T follicular helper cell (primary cell): ENCODE measurements around the gene KLF6.

Experiments
- DNase-seq: peaks from one replicate; pipeline ENCODE4 v3.0.0-alpha.2; 2020; ENCODE audit warnings: low read depth

KLF6 gene

DNA sequence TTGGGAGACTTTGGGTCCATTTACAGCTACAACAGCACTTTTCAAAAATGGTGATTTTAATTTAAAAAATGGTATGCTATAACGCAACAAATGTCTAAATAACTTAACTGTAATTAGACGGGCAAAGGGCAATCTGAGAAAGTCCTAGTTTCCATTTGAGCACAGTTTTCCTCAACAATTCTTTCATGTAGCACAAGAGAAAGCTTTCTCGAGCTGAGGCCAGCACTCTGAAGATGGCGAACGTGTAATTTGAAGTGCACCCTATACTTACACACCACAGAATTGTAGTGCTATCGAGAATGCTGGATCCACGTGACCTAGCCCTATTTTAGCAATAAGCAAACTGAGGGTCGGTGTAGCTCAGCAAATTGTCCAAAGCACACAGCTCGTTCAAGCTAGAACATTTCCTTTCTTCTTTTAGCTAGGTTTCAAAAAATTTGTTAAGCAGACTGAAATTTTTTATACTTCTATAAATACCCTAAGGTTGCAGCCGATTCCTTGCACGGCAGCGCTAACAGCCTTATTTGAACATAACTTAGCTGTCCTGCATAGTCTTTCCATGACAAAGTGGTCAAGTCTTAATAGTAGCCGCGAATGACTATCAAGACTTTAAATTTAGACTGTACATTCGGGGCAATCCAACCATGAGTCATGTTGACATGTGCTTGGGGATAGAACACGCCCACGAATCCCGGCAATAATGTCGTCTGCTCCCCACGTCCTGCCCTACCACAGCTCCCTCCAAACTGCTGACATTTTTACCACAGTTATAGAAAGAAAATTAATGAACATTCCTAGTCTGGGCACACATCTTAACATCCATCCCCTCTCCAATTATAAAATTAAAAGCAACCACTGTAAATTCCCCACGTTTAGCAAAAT, 10.0 kb downstream of the KLF6 start:
- no peak for DNase-seq

DNA sequence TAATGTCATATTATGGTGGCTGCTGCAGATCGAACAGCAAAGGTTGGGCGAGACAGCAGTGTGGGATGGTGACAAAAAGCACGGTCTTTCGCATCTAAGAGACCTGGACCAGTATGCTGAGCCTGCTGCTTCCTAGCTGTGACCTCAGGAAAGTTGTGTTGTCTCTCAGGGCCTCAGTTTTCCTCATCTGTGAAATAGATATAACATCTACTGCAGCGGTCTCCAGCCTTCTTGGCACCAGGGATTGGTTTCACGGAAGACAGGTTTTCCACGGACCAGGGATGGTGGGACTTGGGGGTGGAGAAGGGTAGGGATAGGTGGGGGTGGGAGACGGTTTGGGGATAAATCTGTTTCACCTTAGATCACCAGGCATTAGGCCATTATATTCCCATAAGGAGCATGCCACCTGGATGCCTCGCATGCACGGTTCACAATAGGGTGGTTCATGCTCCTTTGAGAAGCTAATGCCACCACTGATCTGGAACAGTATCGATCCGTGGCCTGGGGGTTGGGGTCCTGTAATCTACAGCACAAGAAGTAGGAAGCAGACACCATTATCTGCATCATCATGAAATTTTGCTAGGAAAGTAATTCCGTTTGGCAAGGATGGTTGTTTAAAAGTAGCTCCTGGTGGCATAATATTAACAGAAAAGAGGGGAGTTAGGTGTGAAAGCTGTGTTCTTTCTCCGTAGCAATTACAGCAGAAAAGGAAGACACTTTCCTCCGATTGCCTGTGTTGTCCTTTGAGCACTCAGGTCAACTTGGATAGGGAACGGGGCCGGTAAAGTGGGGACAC, 10.8 kb downstream of the KLF6 start:
- no peak for DNase-seq

DNA sequence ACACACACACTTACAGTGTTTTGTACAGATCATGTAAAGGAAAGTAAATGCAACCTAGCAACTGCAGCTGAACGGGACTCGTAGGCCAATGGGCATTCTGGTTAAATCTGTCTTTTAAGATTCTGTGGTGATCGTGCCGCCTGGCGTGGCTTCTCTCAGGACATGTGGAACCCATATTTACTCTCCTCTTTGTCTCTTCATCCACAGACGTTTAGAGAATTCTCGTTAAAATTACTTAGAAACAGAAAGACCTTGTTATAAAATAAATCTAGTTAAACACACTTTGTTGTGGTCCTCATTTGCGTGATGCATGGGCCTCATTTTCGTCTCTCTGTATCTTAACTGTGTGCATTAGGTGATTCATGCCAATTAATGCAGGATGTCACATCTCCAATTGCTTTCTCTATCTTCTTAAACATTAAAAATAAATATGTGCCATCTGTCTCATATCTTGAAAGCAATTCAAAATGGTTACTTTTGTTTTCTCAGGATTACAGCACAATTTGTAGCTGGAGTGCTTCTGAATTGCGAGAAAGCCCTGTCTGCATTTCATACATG, 11.5 kb downstream of the KLF6 start:
- no peak for DNase-seq

DNA sequence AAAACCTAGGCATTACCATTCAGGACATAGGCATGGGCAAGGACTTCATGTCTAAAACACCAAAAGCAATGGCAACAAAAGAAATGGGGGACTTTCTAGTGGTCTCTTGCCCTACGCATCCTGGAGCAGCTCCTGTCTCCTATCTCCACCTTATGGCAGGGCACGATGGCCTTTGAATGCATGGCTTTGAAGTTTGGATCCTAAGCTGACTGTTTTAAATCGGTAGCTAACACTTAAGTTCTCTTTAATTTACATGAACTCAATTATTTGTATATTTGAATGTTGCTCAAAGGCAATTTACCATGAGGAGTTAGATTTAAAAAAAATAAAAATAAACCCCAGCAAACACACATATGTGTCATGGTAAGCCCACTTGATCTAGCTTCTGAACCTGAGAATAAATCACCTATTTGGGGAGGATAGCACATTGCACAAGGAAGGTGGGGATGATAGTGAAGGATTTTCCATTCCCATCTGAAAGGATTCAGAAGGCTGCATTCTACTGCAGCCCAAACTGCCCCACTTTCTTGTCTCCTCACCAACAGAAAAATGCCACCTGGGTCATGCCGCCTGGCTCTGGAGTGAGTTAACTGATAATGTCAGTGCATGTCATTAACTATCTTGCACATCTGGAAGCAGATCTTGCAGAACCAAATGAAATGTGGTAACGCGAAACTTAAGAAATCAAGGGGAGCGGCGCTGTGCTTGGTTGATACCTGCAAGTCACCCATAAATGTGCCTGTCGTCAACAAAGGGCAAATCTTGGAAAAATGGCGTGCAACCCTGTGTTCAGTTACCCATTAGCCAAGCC, 12.4 kb downstream of the KLF6 start:
- no peak for DNase-seq

DNA sequence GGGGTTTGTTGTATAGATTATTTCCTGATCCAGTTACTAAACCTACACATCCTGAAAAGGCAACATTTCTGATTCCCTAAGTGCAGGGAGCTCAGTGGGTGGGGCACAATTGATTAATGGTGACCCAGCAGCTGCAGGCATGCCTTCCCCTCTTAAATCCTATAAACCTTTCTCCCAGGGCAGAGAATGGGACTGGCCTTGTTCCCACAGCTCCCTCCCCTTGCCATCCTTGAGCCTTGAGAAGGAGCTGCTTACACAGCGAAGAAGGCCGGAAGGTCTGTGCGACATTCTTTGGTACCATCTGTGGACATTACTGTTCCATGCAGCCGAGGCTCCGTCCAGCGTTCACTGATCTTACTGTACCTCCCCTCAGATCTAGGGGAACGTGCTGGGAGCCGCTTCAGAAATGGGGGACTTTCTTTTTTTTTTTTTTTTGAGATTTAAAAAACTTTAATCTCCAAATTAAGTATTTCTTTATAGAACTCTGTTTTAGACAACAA, 14.3 kb downstream of the KLF6 start:
- DNase-seq: no peak

DNA sequence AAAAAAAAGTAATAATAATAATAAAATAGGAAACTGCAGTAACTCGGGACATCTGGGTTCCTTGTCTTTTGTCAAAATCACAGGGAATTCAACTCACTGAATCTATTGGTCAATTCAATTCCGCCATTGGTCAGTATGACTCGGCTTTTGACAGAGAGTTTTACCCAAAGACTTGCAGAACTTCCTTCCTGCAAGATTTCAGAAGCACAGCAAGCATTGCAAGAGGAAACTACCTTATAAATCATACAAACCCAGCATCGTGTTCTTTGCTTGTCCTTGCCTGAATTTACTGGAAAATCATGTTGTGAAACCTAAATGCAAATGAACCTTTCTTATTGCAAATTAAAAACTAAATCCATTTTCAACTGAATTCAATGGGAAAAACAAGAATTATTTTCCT, 15.5 kb downstream of the KLF6 start:
- no peak for DNase-seq

DNA sequence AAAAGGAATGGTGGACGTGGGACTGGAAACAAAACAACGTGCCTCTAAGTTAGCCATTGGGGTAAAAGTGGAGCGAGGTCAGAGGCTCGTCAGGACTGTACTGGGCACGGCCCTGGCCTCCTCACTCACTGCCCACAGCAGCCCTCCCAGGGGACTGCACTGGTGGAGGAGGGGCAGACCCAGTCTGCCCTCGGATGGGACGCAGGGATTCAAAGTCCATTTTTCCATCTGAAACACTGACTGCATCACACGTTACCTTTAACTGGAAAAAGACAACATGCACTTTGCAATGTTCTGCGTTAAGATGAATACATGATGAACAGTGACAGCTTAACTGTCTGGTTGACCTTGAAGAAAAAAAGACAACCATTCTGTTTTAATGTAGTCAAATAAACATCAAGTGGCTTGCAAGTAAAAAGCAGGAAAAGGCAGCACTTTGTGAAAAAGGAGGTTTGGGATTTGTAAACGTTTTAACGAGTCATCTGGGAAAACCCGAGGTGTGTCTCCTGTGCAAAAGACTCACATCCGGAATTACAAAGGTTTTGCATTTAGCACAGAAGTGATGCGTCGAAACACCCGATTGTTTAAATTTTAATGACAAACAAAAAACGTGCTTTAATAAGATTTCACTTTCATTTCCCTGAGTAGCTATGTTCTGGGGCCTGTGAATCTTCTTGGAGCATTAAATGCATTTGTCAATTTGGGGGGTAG, 18.8 kb downstream of the KLF6 start:
- no peak for DNase-seq

DNA sequence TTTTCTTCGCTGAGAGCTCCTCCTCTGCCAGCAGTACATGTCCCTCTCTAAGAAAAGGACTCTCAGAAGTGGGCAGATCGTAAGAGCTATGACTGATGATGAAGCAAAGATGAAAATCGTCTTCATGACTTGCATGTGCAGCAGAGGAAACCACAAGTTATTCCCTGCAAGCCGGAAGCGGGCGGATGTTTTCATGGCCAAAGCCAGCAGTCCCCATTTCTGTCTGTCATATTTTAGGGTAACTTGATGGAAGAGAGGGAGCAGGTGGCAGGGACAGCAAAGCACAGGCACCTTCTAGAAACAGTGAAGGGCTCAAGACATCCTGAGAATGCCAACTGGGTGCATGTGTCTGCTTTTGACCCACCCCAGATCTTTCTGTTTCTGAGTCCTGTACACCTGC, 19.9 kb downstream of the KLF6 start:
- DNase-seq: no peak

DNA sequence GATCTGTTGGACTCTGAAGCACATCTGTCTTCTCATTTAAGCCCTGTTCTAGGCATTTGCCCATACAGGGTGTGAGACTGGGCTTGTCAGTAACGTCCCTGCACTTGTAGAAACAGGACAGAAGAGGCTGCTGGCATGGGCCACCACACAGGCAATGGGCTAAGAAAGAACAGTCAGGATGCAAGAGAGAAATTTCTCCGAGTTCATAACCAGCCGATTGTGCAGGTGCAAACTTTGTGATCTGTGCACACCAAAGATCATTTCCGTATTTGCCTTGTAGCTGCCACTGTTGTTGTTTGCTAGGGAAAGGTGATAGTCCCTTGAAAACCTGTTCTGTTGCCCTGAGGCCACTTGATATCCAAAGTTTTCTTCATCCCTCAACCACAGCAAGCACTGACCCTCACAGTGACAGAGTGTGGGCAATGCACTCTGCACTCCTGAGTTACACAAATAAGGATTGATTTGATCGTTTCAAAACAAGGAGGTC, 20.3 kb downstream of the KLF6 start:
- no peak for DNase-seq

DNA sequence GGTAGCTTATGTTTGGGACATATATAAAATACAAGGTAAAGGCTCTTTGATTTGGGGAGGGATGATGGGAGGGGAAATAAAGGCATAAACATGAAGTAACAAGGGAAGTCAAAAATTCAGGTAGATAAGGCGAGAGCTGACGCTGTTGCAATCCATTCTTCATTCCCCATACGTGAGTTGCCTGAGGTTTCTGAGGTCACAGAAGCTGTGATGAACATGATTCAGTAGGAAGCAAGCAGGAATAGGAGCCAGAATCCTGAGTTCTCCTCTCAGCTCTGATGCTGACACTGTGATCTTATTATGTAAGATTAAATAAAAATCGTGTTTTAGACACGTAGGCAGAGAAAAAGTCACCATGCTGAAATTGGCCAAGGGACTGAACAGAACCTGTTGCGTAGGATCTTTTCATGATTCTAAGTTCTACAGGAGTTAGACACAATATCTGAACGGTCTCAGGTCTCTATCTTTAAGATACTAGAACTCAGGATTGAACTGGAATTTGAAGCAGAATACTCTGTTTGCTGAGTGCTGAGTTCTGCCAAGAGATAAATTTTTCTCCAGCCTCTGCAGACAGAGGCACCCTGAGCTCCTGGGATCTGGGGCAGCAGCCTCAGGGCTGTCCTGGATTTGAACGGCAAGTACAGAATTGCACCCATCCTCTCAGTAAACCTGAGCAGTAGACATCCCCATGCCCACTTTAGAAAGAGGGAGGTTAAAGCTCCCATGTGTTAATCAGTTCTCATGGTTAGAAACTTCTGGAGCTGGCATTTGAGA, 21.0 kb downstream of the KLF6 start:
- no peak for DNase-seq

DNA sequence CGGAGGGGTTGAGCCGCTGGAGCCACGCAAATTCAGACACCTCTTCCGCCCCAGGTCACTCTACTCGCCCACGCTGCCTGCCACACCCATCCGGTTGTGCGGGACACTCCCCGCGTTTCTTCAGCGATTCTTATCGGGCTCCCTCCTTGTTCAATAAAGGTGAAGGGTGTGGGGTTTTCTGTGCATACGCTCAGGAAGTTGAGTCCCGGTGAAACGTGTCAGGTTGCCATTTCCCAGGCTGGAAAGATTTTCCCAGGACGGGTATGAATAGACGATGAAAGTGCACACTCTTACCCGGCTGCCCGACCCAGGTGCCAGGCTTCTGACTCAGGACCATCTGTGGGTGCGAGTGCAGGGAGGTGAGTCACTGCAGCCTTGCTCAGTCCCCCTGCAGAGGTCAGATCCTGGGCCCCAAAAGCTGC, 22.0 kb downstream of the KLF6 start:
- DNase-seq: no peak

DNA sequence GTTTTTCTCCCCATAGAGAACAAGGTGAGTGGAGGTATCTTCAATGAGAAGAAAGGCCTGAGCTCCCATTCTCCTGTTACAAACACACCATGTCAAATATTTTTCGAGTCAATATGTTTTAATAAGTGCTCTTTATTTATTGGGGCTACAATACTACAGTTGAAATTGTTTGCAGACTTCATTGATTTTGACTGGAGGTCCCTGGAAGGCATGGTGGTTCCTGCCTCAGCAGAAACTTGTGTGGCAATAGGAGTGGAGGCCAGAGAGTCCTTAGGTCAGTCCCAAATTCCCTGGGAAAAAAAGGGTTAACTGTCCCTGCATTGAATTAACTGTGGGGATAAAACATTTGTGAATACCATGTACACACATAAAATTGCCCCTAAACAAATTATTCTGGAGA, 22.7 kb downstream of the KLF6 start:
- DNase-seq: no peak

DNA sequence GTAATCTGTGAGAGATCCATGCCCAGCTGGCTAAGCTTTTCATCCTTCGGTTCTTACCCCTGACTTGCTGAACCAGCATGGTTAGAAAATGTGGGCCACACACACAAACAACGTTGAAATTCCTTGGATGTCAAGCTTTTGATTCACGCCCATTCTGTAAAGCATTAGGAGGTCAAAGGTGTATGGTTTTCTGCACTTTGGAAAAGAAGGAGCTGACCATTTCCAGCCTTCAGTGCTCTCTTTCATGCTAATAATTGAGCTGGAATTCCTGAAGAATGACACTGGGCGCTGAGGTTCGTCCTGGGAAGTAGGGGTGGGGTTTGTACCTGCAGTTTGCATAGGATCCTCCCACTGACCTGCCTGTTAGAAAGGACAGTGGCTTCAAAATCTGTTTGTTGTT, 23.1 kb downstream of the KLF6 start:
- DNase-seq: no peak

DNA sequence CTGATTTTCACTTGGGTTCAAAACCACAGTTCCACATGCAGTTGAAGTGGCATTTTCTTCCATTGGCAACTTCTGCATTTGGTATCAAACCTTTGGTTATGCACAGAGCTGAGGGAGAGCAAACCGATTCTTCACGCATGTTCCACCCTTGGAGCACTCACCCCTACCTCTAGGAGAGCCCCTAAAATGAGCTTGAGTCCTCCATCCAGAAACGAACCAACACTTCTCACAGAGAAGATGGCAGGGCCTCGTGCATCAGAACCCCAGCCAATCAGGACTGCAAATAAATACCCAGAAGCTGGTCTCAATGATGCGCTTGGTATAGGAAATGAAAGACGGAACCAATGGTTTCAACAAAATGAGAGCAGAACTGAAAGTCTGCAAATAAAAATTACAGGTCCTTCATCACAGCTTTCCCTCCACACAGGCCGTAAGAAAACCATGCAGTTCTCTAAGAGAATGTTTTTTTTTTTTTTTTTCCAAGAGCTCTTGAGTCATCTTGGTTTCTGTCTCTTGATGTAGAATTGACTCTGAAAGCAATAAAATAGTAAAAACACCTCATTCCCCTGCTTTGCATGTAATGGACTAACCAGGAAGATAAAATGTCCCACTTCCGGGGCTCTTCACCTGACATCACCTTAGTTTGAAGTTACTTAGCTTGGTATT, 23.9 kb downstream of the KLF6 start:
- no peak for DNase-seq

DNA sequence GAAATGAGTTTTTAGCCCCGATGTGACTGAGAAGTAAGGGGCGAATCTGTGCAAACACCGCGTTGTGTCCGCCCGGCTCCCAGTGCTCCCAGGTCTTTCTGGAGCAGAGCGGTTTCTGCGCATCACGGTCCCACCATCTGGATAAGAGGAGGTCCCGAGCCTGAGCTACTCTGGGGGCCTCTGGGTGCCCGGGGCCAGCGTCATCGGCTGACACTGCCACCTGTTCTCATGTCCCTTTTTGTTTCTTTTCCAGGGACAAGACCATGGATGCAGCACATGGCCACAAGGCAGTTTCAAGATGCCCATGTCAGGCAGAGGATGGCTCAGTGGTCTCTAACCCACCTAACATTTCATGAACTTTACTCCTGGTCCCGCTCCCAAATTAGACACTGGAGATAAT, 24.9 kb downstream of the KLF6 start:
- DNase-seq: no peak

DNA sequence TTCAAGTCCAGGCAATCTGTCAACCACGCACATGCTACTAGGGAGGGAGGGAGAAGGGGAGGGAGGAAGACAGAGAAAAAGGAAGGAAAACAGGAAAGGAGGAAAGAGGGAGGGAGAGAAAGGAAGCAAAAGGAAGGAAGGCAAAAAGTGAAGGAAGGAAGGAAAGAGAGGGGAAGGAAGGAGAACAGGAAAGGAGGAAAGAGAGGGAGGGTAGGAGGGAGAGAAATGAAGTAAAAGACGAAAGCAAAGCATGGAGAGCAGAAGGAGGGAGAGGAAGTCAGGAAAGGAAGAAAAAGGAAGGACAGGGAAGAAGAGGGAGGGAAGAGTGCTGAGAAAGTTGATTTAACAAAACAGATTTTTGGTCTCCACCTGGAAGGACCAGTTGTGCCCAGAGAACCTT, 25.6 kb downstream of the KLF6 start:
- no peak for DNase-seq

DNA sequence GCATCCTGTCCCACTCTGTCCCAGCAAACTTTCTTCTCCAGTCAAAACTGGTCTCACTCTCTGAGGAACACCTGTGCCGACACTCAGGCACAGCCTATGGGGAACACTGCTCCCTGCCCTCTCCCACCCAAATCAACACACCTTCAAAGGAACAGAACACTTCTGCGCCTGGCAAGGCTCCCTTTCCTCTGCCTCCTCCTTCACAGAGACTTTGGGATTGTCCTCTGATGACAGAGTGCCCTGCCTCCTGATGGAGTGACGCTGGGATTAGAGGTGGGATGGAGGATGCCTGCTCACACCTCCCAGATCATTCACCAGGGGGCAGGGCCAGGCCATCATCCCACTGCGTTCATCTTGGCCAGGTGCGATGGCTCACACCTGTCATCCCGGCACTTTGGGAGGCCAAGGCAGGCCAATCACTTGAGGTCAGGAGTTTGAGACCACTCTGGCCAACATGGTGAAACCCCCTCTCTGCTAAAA, 26.5 kb downstream of the KLF6 start:
- no peak for DNase-seq

DNA sequence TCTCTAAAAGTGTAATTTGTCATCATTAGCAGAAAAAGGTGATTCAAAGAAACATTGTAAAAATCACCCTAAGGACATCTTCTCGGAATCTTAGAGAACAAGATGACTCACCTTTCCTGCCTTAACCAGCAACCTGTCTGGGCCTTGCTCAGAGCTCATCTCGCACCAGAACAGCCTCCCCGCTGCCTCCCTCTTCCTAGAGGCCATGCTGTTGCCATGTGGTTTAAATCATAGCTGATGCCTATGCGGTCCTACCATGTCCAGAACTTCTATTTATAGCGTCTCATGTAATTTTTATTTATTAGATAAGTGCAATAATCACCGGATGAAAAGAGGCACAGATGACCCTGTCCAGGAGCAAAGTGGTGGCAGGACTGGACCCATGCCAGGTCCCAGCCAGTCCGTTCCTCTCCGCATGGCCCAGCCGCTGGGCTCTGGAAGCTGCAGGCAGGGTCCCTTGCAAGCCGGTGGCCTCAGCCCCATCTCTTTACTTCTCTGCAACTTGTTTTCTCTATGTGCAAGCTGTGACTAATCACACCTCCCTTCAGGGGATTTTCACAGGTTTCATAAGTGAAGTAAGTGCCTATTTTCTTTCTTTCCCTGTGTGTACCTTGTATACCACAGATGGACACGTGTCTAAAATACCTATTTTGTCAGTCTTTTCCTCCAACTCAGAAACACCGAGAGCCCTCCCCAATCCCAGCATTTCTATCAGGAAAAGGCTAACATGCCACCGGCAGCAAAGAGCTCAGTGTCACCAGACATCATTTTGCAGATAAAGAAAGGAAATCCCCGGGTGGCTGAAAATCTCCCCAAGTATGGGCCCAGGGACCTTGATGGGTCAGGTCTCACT, 27.1 kb downstream of the KLF6 start:
- no peak for DNase-seq

DNA sequence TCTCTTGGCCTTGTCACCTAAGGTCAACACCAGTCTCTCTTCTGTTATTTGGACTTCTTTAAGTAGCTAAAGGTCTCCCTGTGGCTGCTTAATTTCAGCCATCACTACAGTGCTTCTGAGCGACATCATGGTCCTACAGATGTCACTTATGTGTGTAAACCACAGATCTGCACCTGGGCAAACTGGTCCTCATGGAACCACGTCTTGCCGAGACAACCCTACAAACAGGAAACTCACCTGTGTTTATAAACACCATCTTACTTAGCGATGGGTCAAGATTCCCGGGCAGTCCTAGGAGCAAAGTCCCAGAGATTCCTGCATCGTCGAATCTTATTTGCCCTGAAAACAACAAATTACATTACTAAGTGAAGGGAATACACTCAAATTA, 27.8 kb downstream of the KLF6 start:
- no peak for DNase-seq
